ENCODE measurements around the gene GSK3B. TPM values are rescaled to one million over a fixed set of nuclear protein-coding genes. Genes with fewer than 3 reads are reported as not detected.
A peak's percentile ranks its signal among the peaks of the same experiment; 100 is the strongest.

Gene GSK3B
- total RNA-seq, 5 donors from 2014 or later (not counting 1 experiment from before 2014, with no cell fraction given) = 30.5 to 47.9 (median 32.7) TPM

GRCh38 chr3:119965692-119966091 is 128.6 kb downstream of the GSK3B start:
- no peaks in the 10 kb centered on the region for H3K9me3 ChIP-seq
- Mint-ChIP-seq H3K4me1 (peaks cover 44 to 63% (median 47%) of the 10 kb centered on the region in 3 donors), H3K27me3 (no peaks in the 10 kb centered on the region), H3K27ac (no peak overlapping the region), H3K36me3 (peaks cover 24% of the 10 kb centered on the region), H3K9me3 (peaks cover 0 to 3% (median 0%) of the 10 kb centered on the region in 3 donors), H3K4me3 (no peak overlapping the region)
- DNase-seq (no peak), ATAC-seq (replicated peaks in 1 of 4) (no peak)
- no peaks in the 10 kb centered on the region for H3K4me1 ChIP-seq (ENCODE audit: control insufficient read depth in 1 of 2, extremely low read depth in 1 of 2, insufficient read depth in 2 of 2, low read length in 2 of 2)
- no CpG with 5 or more reads among the region's 1 CpG for WGBS (ENCODE audit: insufficient coverage)
- CTCF ChIA-PET = no interaction called here
- H3K4me3 ChIP-seq (ENCODE audit: control insufficient read depth in 1 of 2, extremely low read depth in 1 of 2, low read length in 1 of 2) = no peak overlapping the region
- POLR2A ChIA-PET = no interaction called here
- H3K27me3 ChIP-seq (replicated peaks in 1 of 2; ENCODE audit: control insufficient read depth in 2 of 2, extremely low read depth in 1 of 2, insufficient read depth in 2 of 2, low read length in 1 of 2) = no peaks in the 10 kb centered on the region
- no peak overlapping the region for H3K27ac ChIP-seq (ENCODE audit: low read length)
- no peaks in the 10 kb centered on the region for H3K36me3 ChIP-seq (ENCODE audit: control insufficient read depth in 2 of 2, extremely low read depth in 1 of 2, insufficient read depth in 1 of 2, low read length in 1 of 2)

DNA sequence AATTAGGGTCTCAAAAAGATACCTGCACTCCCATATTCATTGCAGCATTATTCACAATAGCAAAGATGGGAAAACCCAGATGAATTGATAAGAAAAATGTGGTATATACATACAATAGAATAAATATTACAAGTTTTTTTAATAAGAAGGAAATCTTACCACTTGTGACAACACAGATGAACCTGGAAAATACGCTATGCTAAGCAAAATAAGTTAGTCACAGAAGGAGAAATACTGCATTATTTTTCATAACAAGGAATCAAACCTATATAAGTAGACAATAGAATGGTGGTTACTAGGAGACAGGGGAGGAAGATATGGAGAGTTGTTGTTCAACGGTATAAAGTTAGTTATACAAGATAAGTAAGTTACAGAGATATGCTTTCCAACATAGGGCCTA is 130.0 kb downstream of the GSK3B start:
- ChIA-PET CTCF (interaction anchor here (0.6 to 0.7 kb wide), 4 partner anchors 18 to 537 kb away, joined by 3 to 16 read pairs (median 5); no protein-coding TSS in a partner anchor), POLR2A (interaction anchor here in 1 of 2 donors (0.7 kb wide), 1 partner anchor 67 kb away, joined by 4 read pairs; no protein-coding TSS in a partner anchor)
- H3K4me1 ChIP-seq (ENCODE audit: control insufficient read depth in 1 of 2, extremely low read depth in 1 of 2, insufficient read depth in 2 of 2, low read length in 2 of 2) = no peaks in the 10 kb centered on the region
- no CpG with 5 or more reads among the region's 2 CpGs for WGBS (ENCODE audit: insufficient coverage)
- no peak for DNase-seq
- no peaks in the 10 kb centered on the region for H3K27me3 Mint-ChIP-seq
- H3K27ac Mint-ChIP-seq = no peak overlapping the region
- peaks cover 22% of the 10 kb centered on the region for H3K36me3 Mint-ChIP-seq
- no peaks in the 10 kb centered on the region for H3K36me3 ChIP-seq (ENCODE audit: control insufficient read depth in 2 of 2, extremely low read depth in 1 of 2, insufficient read depth in 1 of 2, low read length in 1 of 2)
- no peak overlapping the region for H3K4me3 Mint-ChIP-seq
- no peak for ATAC-seq (replicated peaks in 1 of 4)
- H3K4me1 Mint-ChIP-seq = peaks cover 39 to 60% (median 41%) of the 10 kb centered on the region in 3 donors
- no peaks in the 10 kb centered on the region for H3K27me3 ChIP-seq (replicated peaks in 1 of 2; ENCODE audit: control insufficient read depth in 2 of 2, extremely low read depth in 1 of 2, insufficient read depth in 2 of 2, low read length in 1 of 2)
- H3K4me3 ChIP-seq (ENCODE audit: control insufficient read depth in 1 of 2, extremely low read depth in 1 of 2, low read length in 1 of 2) = no peak overlapping the region
- no peak overlapping the region for H3K27ac ChIP-seq (ENCODE audit: low read length)
- peaks cover 0 to 3% (median 0%) of the 10 kb centered on the region in 3 donors for H3K9me3 Mint-ChIP-seq
- H3K9me3 ChIP-seq = no peaks in the 10 kb centered on the region

DNA sequence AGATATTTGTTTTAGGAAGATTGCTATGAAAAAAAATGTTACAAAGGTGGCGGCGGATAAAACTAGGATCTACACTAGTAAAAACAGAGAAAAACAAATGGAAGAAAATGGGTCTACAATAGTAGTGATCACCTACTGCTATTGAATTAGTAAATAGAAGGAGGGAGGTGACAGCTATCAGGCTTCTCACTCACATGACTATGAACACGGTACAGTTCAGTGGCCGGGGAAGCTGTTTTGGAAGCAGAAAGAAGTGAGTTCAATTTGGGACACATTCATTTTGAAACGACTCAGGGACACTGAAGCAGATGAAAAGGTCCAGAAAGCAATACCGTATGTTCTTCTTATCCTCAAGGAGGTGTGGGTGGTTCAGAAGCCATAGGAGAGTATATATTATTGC is 138.3 kb downstream of the GSK3B start:
- Histone ChIP-seq H3K4me3 (ENCODE audit: control insufficient read depth in 1 of 2, extremely low read depth in 1 of 2, low read length in 1 of 2) (no peak overlapping the region), H3K27me3 (replicated peaks in 1 of 2; ENCODE audit: control insufficient read depth in 2 of 2, extremely low read depth in 1 of 2, insufficient read depth in 2 of 2, low read length in 1 of 2) (no peaks in the 10 kb centered on the region), H3K9me3 (no peaks in the 10 kb centered on the region), H3K4me1 (ENCODE audit: control insufficient read depth in 1 of 2, extremely low read depth in 1 of 2, insufficient read depth in 2 of 2, low read length in 2 of 2) (no peaks in the 10 kb centered on the region), H3K27ac (ENCODE audit: low read length) (no peak overlapping the region), H3K36me3 (ENCODE audit: control insufficient read depth in 2 of 2, extremely low read depth in 1 of 2, insufficient read depth in 1 of 2, low read length in 1 of 2) (no peaks in the 10 kb centered on the region)
- Mint-ChIP-seq H3K27ac (no peak overlapping the region), H3K4me1 (peaks cover 54 to 61% (median 58%) of the 10 kb centered on the region in 3 donors), H3K36me3 (peaks cover 21% of the 10 kb centered on the region), H3K4me3 (no peak overlapping the region), H3K27me3 (no peaks in the 10 kb centered on the region), H3K9me3 (no peaks in the 10 kb centered on the region)
- DNase-seq (no peak), ATAC-seq (replicated peaks in 1 of 4) (no peak)
- 83% methylated on average over 1 of the region's 6 CpGs for WGBS (ENCODE audit: insufficient coverage)
- ChIA-PET POLR2A (interaction anchor here in 1 of 2 donors (0.6 kb wide), 1 partner anchor 38 kb away, joined by 4 read pairs; no protein-coding TSS in a partner anchor), CTCF (interaction anchor here in 1 of 2 donors (0.9 kb wide), 1 partner anchor 89 kb away, joined by 3 read pairs; no protein-coding TSS in a partner anchor)

GRCh38 chr3:119950666-119951325 is 143.5 kb downstream of the GSK3B start:
- Histone ChIP-seq H3K27ac (ENCODE audit: low read length) (no peak overlapping the region), H3K36me3 (ENCODE audit: control insufficient read depth in 2 of 2, extremely low read depth in 1 of 2, insufficient read depth in 1 of 2, low read length in 1 of 2) (peaks cover 0 to 3% of the 10 kb centered on the region in 2 donors), H3K9me3 (no peaks in the 10 kb centered on the region), H3K27me3 (replicated peaks in 1 of 2; ENCODE audit: control insufficient read depth in 2 of 2, extremely low read depth in 1 of 2, insufficient read depth in 2 of 2, low read length in 1 of 2) (no peaks in the 10 kb centered on the region), H3K4me3 (ENCODE audit: control insufficient read depth in 1 of 2, extremely low read depth in 1 of 2, low read length in 1 of 2) (no peak overlapping the region), H3K4me1 (ENCODE audit: control insufficient read depth in 1 of 2, extremely low read depth in 1 of 2, insufficient read depth in 2 of 2, low read length in 2 of 2) (no peaks in the 10 kb centered on the region)
- POLR2A ChIA-PET = no interaction called here
- Mint-ChIP-seq H3K4me1 (peaks cover 50 to 53% (median 52%) of the 10 kb centered on the region in 3 donors), H3K4me3 (no peak overlapping the region), H3K27me3 (no peaks in the 10 kb centered on the region), H3K27ac (no peak overlapping the region), H3K9me3 (no peaks in the 10 kb centered on the region), H3K36me3 (peaks cover 9% of the 10 kb centered on the region)
- no CpG with 5 or more reads among the region's 3 CpGs for WGBS (ENCODE audit: insufficient coverage)
- DNase-seq = no peak
- CTCF ChIA-PET = interaction anchor here in 1 of 2 donors (0.6 kb wide), 2 partner anchors 33 to 63 kb away, joined by 5 read pairs; no protein-coding TSS in a partner anchor
- ATAC-seq (replicated peaks in 1 of 4) = no peak

DNA sequence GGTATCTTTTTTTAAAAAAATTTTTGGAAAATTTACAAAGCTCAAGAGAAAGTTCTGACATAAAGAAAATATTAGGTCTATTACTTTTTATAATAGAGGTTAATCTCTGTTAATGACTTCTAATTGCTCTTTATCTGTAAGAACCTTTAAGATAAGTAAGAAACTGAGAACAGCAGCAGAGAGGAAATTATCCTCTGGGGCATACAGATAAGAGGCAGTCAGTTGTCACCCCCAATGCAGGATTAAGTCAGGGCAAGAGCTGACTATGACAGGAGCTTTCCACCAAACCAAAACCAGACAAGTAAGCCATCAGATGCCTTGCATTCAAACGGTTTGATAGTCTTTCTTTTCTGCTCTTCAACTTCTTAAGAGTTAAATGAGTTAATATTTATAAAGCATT is 149.0 kb downstream of the GSK3B start:
- Histone ChIP-seq H3K27me3 (replicated peaks in 1 of 2; ENCODE audit: control insufficient read depth in 2 of 2, extremely low read depth in 1 of 2, insufficient read depth in 2 of 2, low read length in 1 of 2) (no peaks in the 10 kb centered on the region), H3K36me3 (ENCODE audit: control insufficient read depth in 2 of 2, extremely low read depth in 1 of 2, insufficient read depth in 1 of 2, low read length in 1 of 2) (peaks cover 0 to 5% of the 10 kb centered on the region in 2 donors), H3K9me3 (no peaks in the 10 kb centered on the region), H3K27ac (ENCODE audit: low read length) (no peak overlapping the region), H3K4me3 (ENCODE audit: control insufficient read depth in 1 of 2, extremely low read depth in 1 of 2, low read length in 1 of 2) (no peak overlapping the region), H3K4me1 (ENCODE audit: control insufficient read depth in 1 of 2, extremely low read depth in 1 of 2, insufficient read depth in 2 of 2, low read length in 2 of 2) (peaks cover 0 to 3% of the 10 kb centered on the region in 2 experiments)
- no peaks in the 10 kb centered on the region for H3K27me3 Mint-ChIP-seq
- DNase-seq (no peak), ATAC-seq (replicated peaks in 1 of 4) (no peak)
- POLR2A ChIA-PET = interaction anchor here in 1 of 2 donors (0.6 to 0.9 kb wide), 2 partner anchors 75 to 150 kb away, joined by 3 to 7 read pairs; no protein-coding TSS in a partner anchor
- CTCF ChIA-PET = no interaction called here
- no peak overlapping the region for H3K27ac Mint-ChIP-seq
- H3K4me3 Mint-ChIP-seq = no peak overlapping the region
- WGBS (ENCODE audit: insufficient coverage) = no CpG with 5 or more reads among the region's 1 CpG
- no peaks in the 10 kb centered on the region for H3K9me3 Mint-ChIP-seq
- peaks cover 35 to 52% (median 50%) of the 10 kb centered on the region in 3 donors for H3K4me1 Mint-ChIP-seq
- H3K36me3 Mint-ChIP-seq = peaks cover 25% of the 10 kb centered on the region

GRCh38 chr3:119944091-119944490 is 150.2 kb downstream of the GSK3B start:
- Mint-ChIP-seq H3K4me3 (no peak overlapping the region), H3K27ac (peak overlapping the region in 1 of 2 donors; percentile 4), H3K4me1 (peaks cover 34 to 53% (median 51%) of the 10 kb centered on the region in 3 donors), H3K36me3 (peaks cover 21% of the 10 kb centered on the region), H3K9me3 (no peaks in the 10 kb centered on the region), H3K27me3 (no peaks in the 10 kb centered on the region)
- peaks cover 0 to 5% of the 10 kb centered on the region in 2 donors for H3K36me3 ChIP-seq (ENCODE audit: control insufficient read depth in 2 of 2, extremely low read depth in 1 of 2, insufficient read depth in 1 of 2, low read length in 1 of 2)
- no peak overlapping the region for H3K4me3 ChIP-seq (ENCODE audit: control insufficient read depth in 1 of 2, extremely low read depth in 1 of 2, low read length in 1 of 2)
- ATAC-seq (replicated peaks in 1 of 4) (no peak), DNase-seq (no peak)
- ChIA-PET CTCF (no interaction called here), POLR2A (no interaction called here)
- H3K4me1 ChIP-seq (ENCODE audit: control insufficient read depth in 1 of 2, extremely low read depth in 1 of 2, insufficient read depth in 2 of 2, low read length in 2 of 2) = peaks cover 0 to 3% of the 10 kb centered on the region in 2 experiments
- H3K27me3 ChIP-seq (replicated peaks in 1 of 2; ENCODE audit: control insufficient read depth in 2 of 2, extremely low read depth in 1 of 2, insufficient read depth in 2 of 2, low read length in 1 of 2) = no peaks in the 10 kb centered on the region
- no peak overlapping the region for H3K27ac ChIP-seq (ENCODE audit: low read length)
- WGBS (ENCODE audit: insufficient coverage) = no CpG with 5 or more reads among the region's 2 CpGs
- H3K9me3 ChIP-seq = no peaks in the 10 kb centered on the region

Measured in T-cell (primary cell).